ENCODE data around the gene MFN2. TPM values are rescaled to one million over a fixed set of nuclear protein-coding genes. Genes with fewer than 3 reads are reported as not detected.

MFN2 gene
- total and polyA plus RNA-seq, 2 of the 8 experiments (the other 6 are each of a cell fraction or from before 2014, with no cell fraction given) = 34.0 to 62.5 TPM

DNA sequence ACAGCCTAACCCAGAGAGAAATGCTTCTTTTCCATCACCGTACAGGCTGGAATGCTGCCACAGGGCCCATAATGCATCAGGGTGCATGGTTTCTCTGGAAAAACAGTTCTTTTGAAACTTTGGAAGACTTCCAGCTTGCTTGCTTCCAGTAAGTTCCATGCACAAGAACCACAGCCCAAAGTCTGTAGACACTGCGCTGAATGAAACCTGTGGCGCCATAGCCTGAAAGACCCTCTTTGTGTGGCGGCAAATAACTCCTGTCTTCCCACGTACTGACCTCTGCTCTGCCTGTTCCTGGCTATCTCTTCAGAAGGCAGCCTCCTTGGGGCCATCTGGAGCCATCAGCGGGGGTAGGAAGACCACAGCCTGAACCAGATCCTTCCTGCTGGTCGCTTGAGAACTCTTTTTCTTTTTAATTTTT is 54.1 kb downstream of the MFN2 start:
- Histone ChIP-seq H2BK20ac (ENCODE audit: low read length) (no peak overlapping the region), H2BK5ac (ENCODE audit: low read depth, low read length) (no peak overlapping the region), H3K56ac (replicated peaks; ENCODE audit: insufficient read length, low read depth, low read length) (no peak overlapping the region), H4K8ac (ENCODE audit: extremely low read depth, insufficient read depth, low read length) (no peak overlapping the region), H3K9me3 (ENCODE audit: insufficient read depth in 2 of 2, low read depth in 1 of 2, low read length in 1 of 2) (no peaks in the 10 kb centered on the region), H3K14ac (ENCODE audit: insufficient read length) (no peak overlapping the region), H3K27ac (ENCODE audit: low read depth, low read length) (no peak overlapping the region), H3K23me2 (ENCODE audit: low read depth, low read length) (no peaks in the 10 kb centered on the region), H3K4me2 (ENCODE audit: insufficient read depth in 1 of 2, low read depth in 2 of 2, low read length in 2 of 2) (no peak overlapping the region), H3K79me2 (ENCODE audit: control insufficient read depth in 1 of 2, insufficient read depth in 2 of 2, low read length in 2 of 2) (no peaks in the 10 kb centered on the region), H3K23ac (ENCODE audit: insufficient read length) (no peak overlapping the region), H2BK15ac (ENCODE audit: low read length) (no peak overlapping the region), H3K79me1 (ENCODE audit: low read depth, low read length) (no peaks in the 10 kb centered on the region), H4K5ac (ENCODE audit: insufficient read length, low read depth, low read length) (no peak overlapping the region), H2AFZ (ENCODE audit: low read length) (no peak overlapping the region), H3K27me3 (replicated peaks in 1 of 4; ENCODE audit: control insufficient read depth in 3 of 4, extremely low read depth in 1 of 4, insufficient read depth in 3 of 4, low read length in 3 of 4) (no peaks in the 10 kb centered on the region), H2BK12ac (ENCODE audit: low read depth, low read length) (no peak overlapping the region), H2AK5ac (ENCODE audit: low read depth, low read length) (no peak overlapping the region), H2BK120ac (replicated peaks; ENCODE audit: low read depth, low read length) (no peak overlapping the region), H3K18ac (ENCODE audit: extremely low read depth, low read length) (no peak overlapping the region), H3K4ac (replicated peaks; ENCODE audit: insufficient read length, low read depth, low read length) (no peak overlapping the region), H3K9ac (replicated peaks in 1 of 4; ENCODE audit: extremely low read depth in 1 of 4, low read depth in 3 of 4, low read length in 3 of 4) (no peak overlapping the region), H4K91ac (replicated peaks; ENCODE audit: insufficient read length, low read length) (no peak overlapping the region), H3K36me3 (ENCODE audit: control insufficient read depth in 2 of 4, insufficient read depth in 4 of 4, low read length in 3 of 4) (peaks cover 3 to 10% (median 7%) of the 10 kb centered on the region in 4 experiments; a peak in 5 of 8 replicates), H3K4me3 (ENCODE audit: extremely low read depth in 1 of 4, insufficient read depth in 2 of 4, low read depth in 3 of 4, low read length in 4 of 4) (no peak overlapping the region), H3K4me1 (replicated peaks in 1 of 4; ENCODE audit: control insufficient read depth in 3 of 4, insufficient read depth in 4 of 4, low read length in 3 of 4) (no peaks in the 10 kb centered on the region; a peak in 1 of 7 replicates), H4K20me1 (replicated peaks in 1 of 2; ENCODE audit: control insufficient read depth in 1 of 2, insufficient read depth in 2 of 2, low read length in 2 of 2) (peaks cover 3 to 6% of the 10 kb centered on the region in 2 experiments)
- FAIRE-seq (no peak), DNase-seq (ENCODE audit: low read depth in 1 of 2, low spot score in 2 of 2) (no peak)
- 92% methylated on average over 7 of the region's 7 CpGs; no CpG with 5 or more reads in 1 of the 2 experiments for WGBS, 2 experiments (ENCODE audit: extremely low coverage in 1 of 2, insufficient coverage in 1 of 2, insufficient read length in 1 of 2, insufficient replicate concordance in 2 of 2, low coverage in 1 of 2, low lambda C conversion rate in 2 of 2, missing lambda C conversion rate in 1 of 2)
- CTCF ChIA-PET (ENCODE audit: partially characterized antibody) = interaction anchor here (1.1 to 1.5 kb wide), 3 partner anchors 17 to 45 kb away, joined by 3 to 4 read pairs (median 3); no protein-coding TSS in a partner anchor
- TF ChIP-seq CBX8 (IDR thresholded peaks at IDR 0.05; ENCODE audit: borderline replicate concordance, low read depth, low read length) = no peak
- no peak for TF ChIP-seq SRF (IDR thresholded peaks at IDR 0.05; ENCODE audit: low read depth, low read length)
- no peak for TF ChIP-seq TAF7 (optimal IDR thresholded peaks at IDR 0.05; ENCODE audit: borderline replicate concordance, low read depth, low read length)
- TF ChIP-seq YY1 (IDR thresholded peaks at IDR 0.05; ENCODE audit: low read depth, low read length) = no peak
- TF ChIP-seq KDM5A (IDR thresholded peaks at IDR 0.05; ENCODE audit: low read length) = no peak
- TF ChIP-seq, protein P1, sequence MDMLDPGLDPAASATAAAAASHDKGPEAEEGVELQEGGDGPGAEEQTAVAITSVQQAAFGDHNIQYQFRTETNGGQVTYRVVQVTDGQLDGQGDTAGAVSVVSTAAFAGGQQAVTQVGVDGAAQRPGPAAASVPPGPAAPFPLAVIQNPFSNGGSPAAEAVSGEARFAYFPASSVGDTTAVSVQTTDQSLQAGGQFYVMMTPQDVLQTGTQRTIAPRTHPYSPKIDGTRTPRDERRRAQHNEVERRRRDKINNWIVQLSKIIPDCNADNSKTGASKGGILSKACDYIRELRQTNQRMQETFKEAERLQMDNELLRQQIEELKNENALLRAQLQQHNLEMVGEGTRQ (IDR thresholded peaks at IDR 0.05; ENCODE audit: low read length) = no peak
- no peak for TF ChIP-seq TBP (IDR thresholded peaks at IDR 0.05; ENCODE audit: low read depth, low read length)
- TF ChIP-seq TEAD4 (IDR thresholded peaks at IDR 0.05; ENCODE audit: low read depth, low read length) = no peak
- POLR2A ChIA-PET (ENCODE audit: partially characterized antibody) = interaction anchor here (1.6 to 8.5 kb wide), 3 partner anchors 12 to 127 kb away, joined by 5 to 66 read pairs (median 17); partner anchors contain the start of gene MIIP

All from H1 (cell line).